Activated CD4-positive, alpha-beta T cell treated with anti-CD3 and anti-CD28 coated beads, Interleukin-2, Interleukin-6, amounts not matched to agents 100 ng/mL and 50 ng/mL, durations not matched to agents 16 hours and 8 hours (primary cell): ENCODE results near the gene FAM133A.

ENCODE experiments used
- DNase-seq: peaks from one replicate; pipeline ENCODE4 v3.0.0-alpha.2; 2020

FAM133A gene

GRCh38 chrX:93673869-93674271 lies at the start of gene FAM133A:
FAM133A (plus strand) TSS chrX:93674206; CDS start chrX:93709420, 35,214 bp downstream.
- no peak for DNase-seq

- DNase-seq = no peak
Measured at GRCh38 chrX:93637591-93637990, 36.4 kb upstream of the FAM133A start.

- no peak for DNase-seq
Measured at GRCh38 chrX:93649381-93649780, 24.6 kb upstream of the FAM133A start.

- no peak for DNase-seq
Measured at GRCh38 chrX:93660575-93660974, 13.4 kb upstream of the FAM133A start.

- peak; percentile 77 for DNase-seq
Measured at GRCh38 chrX:93673056-93673868, 744 bp upstream of the FAM133A start, which contains the start of gene NAP1L3. NAP1L3 (minus strand) TSS chrX:93673578; CDS start chrX:93673304, 274 bp downstream.

- no peak for DNase-seq
Measured at GRCh38 chrX:93695981-93696380, 22.0 kb downstream of the FAM133A start.

- no peak for DNase-seq
Measured at GRCh38 chrX:93703701-93704100, 29.7 kb downstream of the FAM133A start.

- DNase-seq = no peak
Measured at GRCh38 chrX:93711076-93711475, 37.1 kb downstream of the FAM133A start.

GRCh38 chrX:93741811-93742210 lies 67.8 kb downstream of the FAM133A start:
- no peak for DNase-seq

- DNase-seq = no peak
Measured at GRCh38 chrX:93760163-93760562, 86.2 kb downstream of the FAM133A start.
